ENCODE data around the gene C9orf50. TPM values are rescaled to one million over a fixed set of nuclear protein-coding genes. Genes with fewer than 3 reads are reported as not detected.
"Not testable (repeated sequence)": the region's sequence is repeated elsewhere in the genome, so short reads cannot be mapped to it uniquely, and the experiment has no call there.

C9orf50 gene
- total and polyA plus RNA-seq, 4 donors: 0.30 to 4.8 (median 0.62) TPM; not detected in 1

DNA sequence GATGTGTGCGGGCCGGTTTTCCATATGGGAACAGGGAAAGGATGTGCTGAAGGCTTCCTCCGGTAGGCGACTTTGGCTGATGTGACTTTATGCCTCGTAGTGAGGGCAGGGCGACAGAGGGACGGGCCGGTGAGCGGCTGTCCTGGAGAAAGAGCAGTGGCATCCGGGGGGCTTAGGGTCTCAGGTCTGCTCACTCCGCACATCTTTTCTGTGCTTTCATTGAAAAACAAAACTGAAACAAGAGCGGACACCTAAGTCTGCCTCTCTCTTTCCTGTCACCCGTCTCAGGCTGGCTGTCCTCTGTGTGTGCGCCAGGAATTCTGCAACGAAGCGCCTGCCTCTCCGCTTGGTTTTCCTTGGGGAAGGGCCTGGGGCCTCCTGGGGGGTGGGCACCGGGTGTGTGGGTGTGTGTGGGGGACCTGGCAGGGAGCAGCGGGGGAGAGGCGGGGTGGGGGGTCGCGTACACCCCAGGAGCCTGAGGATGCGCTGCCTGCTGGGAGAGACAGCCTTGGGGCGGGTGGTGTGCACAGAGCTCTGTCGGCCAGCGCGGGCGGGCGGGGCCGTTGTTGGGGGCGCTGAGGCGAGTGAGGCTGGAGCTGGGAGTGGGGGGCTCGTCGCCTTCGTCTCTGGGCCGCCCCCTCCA lies 44.0 kb upstream of the C9orf50 start:
- Histone ChIP-seq H3K27ac (ENCODE audit: low read depth in 1 of 2, low read length in 2 of 2) (peak overlapping the region in 1 of 2 donors; percentile 13), H3K4me1 (ENCODE audit: control insufficient read depth in 1 of 2, insufficient read depth in 2 of 2, low read length in 2 of 2) (no peaks in the 10 kb centered on the region), H3K36me3 (ENCODE audit: control insufficient read depth in 1 of 2, insufficient read depth in 2 of 2, low read length in 1 of 2) (no peaks in the 10 kb centered on the region), H3K4me3 (ENCODE audit: low read length in 2 of 2) (peak overlapping the region; percentile 59 to 85), H3K9me3 (ENCODE audit: control insufficient read depth, low read length) (no peaks in the 10 kb centered on the region), H3K27me3 (ENCODE audit: control insufficient read depth in 1 of 2, insufficient read depth in 2 of 2, low read length in 1 of 2) (no peaks in the 10 kb centered on the region)
- ATAC-seq (ENCODE audit: low FRiP score) (peak; percentile 71), DNase-seq (peak in 1 of 2 donors; percentile 84)
- intact Hi-C loops (cut with DNase I): loop anchor here (5.0 kb wide), 2 partner anchors 47 to 62 kb away; no protein-coding TSS in a partner anchor
- WGBS, 2 donors: 14 to 17% methylated on average over 33 to 36 of the region's 36 CpGs

- DNase-seq; H3K9me3 ChIP-seq (ENCODE audit: control insufficient read depth, low read length); H3K27ac ChIP-seq (ENCODE audit: low read depth in 1 of 2, low read length in 2 of 2); H3K4me3 ChIP-seq (ENCODE audit: low read length in 2 of 2); intact Hi-C loops (cut with DNase I); ATAC-seq (ENCODE audit: low FRiP score); H3K4me1 ChIP-seq (ENCODE audit: control insufficient read depth in 1 of 2, insufficient read depth in 2 of 2, low read length in 2 of 2); H3K36me3 ChIP-seq (ENCODE audit: control insufficient read depth in 1 of 2, insufficient read depth in 2 of 2, low read length in 1 of 2); H3K27me3 ChIP-seq (ENCODE audit: control insufficient read depth in 1 of 2, insufficient read depth in 2 of 2, low read length in 1 of 2): not testable (repeated sequence)
- WGBS, 2 donors: 67 to 81% methylated on average over 3 of the region's 3 CpGs
These were observed 41.3 kb upstream of the C9orf50 start for GRCh38 chr9:129662239-129662638.

DNA sequence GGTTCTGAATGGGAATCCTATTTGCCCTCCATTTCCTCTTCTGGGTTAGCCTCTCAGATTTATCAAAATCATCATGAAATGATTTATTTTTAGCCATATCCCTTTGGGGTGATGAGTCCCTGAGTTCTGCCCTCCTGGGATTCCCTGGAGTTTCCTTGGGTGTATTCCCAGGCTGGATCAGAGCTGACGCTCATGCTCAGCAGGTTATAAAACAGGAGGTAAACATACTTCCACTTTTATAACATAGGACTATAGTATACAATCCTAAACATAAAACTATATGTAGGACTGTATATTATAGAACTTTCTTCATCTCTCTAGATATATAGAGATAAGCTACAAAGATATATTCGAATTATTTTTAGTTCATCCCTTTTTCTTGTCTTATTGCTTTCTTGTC lies 40.1 kb upstream of the C9orf50 start:
- Histone ChIP-seq H3K9me3 (ENCODE audit: control insufficient read depth, low read length) (no peaks in the 10 kb centered on the region), H3K27me3 (ENCODE audit: control insufficient read depth in 1 of 2, insufficient read depth in 2 of 2, low read length in 1 of 2) (no peaks in the 10 kb centered on the region), H3K36me3 (ENCODE audit: control insufficient read depth in 1 of 2, insufficient read depth in 2 of 2, low read length in 1 of 2) (no peaks in the 10 kb centered on the region), H3K4me1 (ENCODE audit: control insufficient read depth in 1 of 2, insufficient read depth in 2 of 2, low read length in 2 of 2) (no peaks in the 10 kb centered on the region), H3K4me3 (ENCODE audit: low read length in 2 of 2) (no peak overlapping the region), H3K27ac (ENCODE audit: low read depth in 1 of 2, low read length in 2 of 2) (no peak overlapping the region)
- ATAC-seq (ENCODE audit: low FRiP score) (no peak), DNase-seq (no peak)
- WGBS, 2 donors: 61 to 66% methylated on average over 2 of the region's 2 CpGs
- intact Hi-C loops (cut with DNase I): no loop called here

DNA sequence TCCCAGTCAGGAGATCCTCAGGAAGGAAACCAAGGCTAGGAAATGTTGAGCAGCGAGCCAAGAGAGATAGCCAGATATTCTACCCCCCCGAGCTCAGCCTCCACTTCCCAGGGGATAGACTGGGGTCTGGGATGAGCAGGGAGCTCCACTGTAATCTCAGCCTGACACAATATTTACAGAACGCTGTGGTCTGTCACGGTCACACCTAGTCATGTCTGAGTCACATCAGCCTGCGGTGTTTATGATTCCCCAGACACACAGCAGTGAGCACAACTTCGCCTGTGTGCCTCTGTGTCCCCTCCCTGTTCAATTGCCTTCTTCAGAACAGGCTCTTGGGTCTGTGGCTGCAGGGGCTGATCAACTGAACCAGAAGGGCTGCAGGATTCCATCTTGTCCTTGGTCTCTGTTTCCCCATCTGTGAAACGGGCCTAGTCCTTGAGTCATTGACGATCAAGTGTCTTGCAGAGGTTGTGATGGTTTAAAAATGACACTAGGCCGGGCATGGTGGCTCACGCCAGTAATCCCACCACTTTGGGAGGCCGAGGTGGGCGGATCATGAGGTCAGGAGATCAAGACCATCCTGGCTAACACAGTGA lies 36.0 kb upstream of the C9orf50 start:
- Histone ChIP-seq H3K4me3 (ENCODE audit: low read length in 2 of 2) (no peak overlapping the region), H3K4me1 (ENCODE audit: control insufficient read depth in 1 of 2, insufficient read depth in 2 of 2, low read length in 2 of 2) (no peaks in the 10 kb centered on the region), H3K27me3 (ENCODE audit: control insufficient read depth in 1 of 2, insufficient read depth in 2 of 2, low read length in 1 of 2) (no peaks in the 10 kb centered on the region), H3K27ac (ENCODE audit: low read depth in 1 of 2, low read length in 2 of 2) (no peak overlapping the region), H3K9me3 (ENCODE audit: control insufficient read depth, low read length) (no peaks in the 10 kb centered on the region), H3K36me3 (ENCODE audit: control insufficient read depth in 1 of 2, insufficient read depth in 2 of 2, low read length in 1 of 2) (no peaks in the 10 kb centered on the region)
- WGBS, 2 donors: 89 to 90% methylated on average over 12 of the region's 12 CpGs
- intact Hi-C loops (cut with DNase I): no loop called here
- ATAC-seq (ENCODE audit: low FRiP score) (no peak), DNase-seq (no peak)

DNA sequence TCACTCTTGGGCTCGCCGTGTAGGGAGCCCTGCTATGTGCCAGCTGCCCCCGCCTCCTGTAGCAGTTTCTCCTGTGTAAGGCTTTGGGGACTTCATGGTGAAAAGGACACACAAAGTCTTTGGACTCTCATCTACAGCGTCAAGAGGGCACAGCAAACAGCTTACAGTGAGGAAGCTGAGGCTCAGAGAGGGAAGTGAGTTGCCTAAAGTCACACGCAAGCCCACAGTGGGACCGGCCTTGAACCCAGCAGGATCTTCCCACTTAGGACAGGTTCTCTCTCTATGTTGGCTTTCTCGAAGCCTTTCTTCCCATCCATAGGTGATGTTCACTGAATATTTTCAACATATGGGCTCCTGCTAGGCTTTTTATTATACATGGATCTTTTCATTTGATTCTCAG lies 34.8 kb upstream of the C9orf50 start:
- DNase-seq: no peak
- no peaks in the 10 kb centered on the region for H3K4me1 ChIP-seq (ENCODE audit: control insufficient read depth in 1 of 2, insufficient read depth in 2 of 2, low read length in 2 of 2)
- no peaks in the 10 kb centered on the region for H3K36me3 ChIP-seq (ENCODE audit: control insufficient read depth in 1 of 2, insufficient read depth in 2 of 2, low read length in 1 of 2)
- no peaks in the 10 kb centered on the region for H3K9me3 ChIP-seq (ENCODE audit: control insufficient read depth, low read length)
- ATAC-seq (ENCODE audit: low FRiP score): no peak
- H3K27me3 ChIP-seq (ENCODE audit: control insufficient read depth in 1 of 2, insufficient read depth in 2 of 2, low read length in 1 of 2): no peaks in the 10 kb centered on the region
- intact Hi-C loops (cut with DNase I): no loop called here
- no peak overlapping the region for H3K27ac ChIP-seq (ENCODE audit: low read depth in 1 of 2, low read length in 2 of 2)
- WGBS, 2 donors: 79 to 90% methylated on average over 7 of the region's 7 CpGs
- no peak overlapping the region for H3K4me3 ChIP-seq (ENCODE audit: low read length in 2 of 2)

- H3K9me3 ChIP-seq (ENCODE audit: control insufficient read depth, low read length): no peaks in the 10 kb centered on the region
- H3K4me1 ChIP-seq (ENCODE audit: control insufficient read depth in 1 of 2, insufficient read depth in 2 of 2, low read length in 2 of 2): no peaks in the 10 kb centered on the region
- ATAC-seq (ENCODE audit: low FRiP score) (no peak), DNase-seq (no peak)
- no peaks in the 10 kb centered on the region for H3K27me3 ChIP-seq (ENCODE audit: control insufficient read depth in 1 of 2, insufficient read depth in 2 of 2, low read length in 1 of 2)
- H3K36me3 ChIP-seq (ENCODE audit: control insufficient read depth in 1 of 2, insufficient read depth in 2 of 2, low read length in 1 of 2): no peaks in the 10 kb centered on the region
- intact Hi-C loops (cut with DNase I): no loop called here
- H3K27ac ChIP-seq (ENCODE audit: low read depth in 1 of 2, low read length in 2 of 2): no peak overlapping the region
- WGBS, 2 donors: 93 to 99% methylated on average over 7 of the region's 7 CpGs
- no peak overlapping the region for H3K4me3 ChIP-seq (ENCODE audit: low read length in 2 of 2)
These were observed 34.3 kb upstream of the C9orf50 start for GRCh38 chr9:129655154-129655553.

- Histone ChIP-seq H3K4me1 (ENCODE audit: control insufficient read depth in 1 of 2, insufficient read depth in 2 of 2, low read length in 2 of 2) (no peaks in the 10 kb centered on the region), H3K27me3 (ENCODE audit: control insufficient read depth in 1 of 2, insufficient read depth in 2 of 2, low read length in 1 of 2) (no peaks in the 10 kb centered on the region), H3K27ac (ENCODE audit: low read depth in 1 of 2, low read length in 2 of 2) (no peak overlapping the region), H3K9me3 (ENCODE audit: control insufficient read depth, low read length) (no peaks in the 10 kb centered on the region), H3K4me3 (ENCODE audit: low read length in 2 of 2) (no peak overlapping the region), H3K36me3 (ENCODE audit: control insufficient read depth in 1 of 2, insufficient read depth in 2 of 2, low read length in 1 of 2) (no peaks in the 10 kb centered on the region)
- DNase-seq: no peak
- ATAC-seq (ENCODE audit: low FRiP score): no peak
- intact Hi-C loops (cut with DNase I): no loop called here
- WGBS, 2 donors: 78 to 82% methylated on average over 20 of the region's 20 CpGs
These were observed 33.7 kb upstream of the C9orf50 start for GRCh38 chr9:129654554-129655040.

- Histone ChIP-seq H3K27ac (ENCODE audit: low read depth in 1 of 2, low read length in 2 of 2) (no peak overlapping the region), H3K36me3 (ENCODE audit: control insufficient read depth in 1 of 2, insufficient read depth in 2 of 2, low read length in 1 of 2) (no peaks in the 10 kb centered on the region), H3K27me3 (ENCODE audit: control insufficient read depth in 1 of 2, insufficient read depth in 2 of 2, low read length in 1 of 2) (no peaks in the 10 kb centered on the region), H3K4me1 (ENCODE audit: control insufficient read depth in 1 of 2, insufficient read depth in 2 of 2, low read length in 2 of 2) (no peaks in the 10 kb centered on the region), H3K9me3 (ENCODE audit: control insufficient read depth, low read length) (no peaks in the 10 kb centered on the region), H3K4me3 (ENCODE audit: low read length in 2 of 2) (no peak overlapping the region)
- intact Hi-C loops (cut with DNase I): no loop called here
- 77 to 79% methylated on average over 19 of the region's 19 CpGs for WGBS, 2 donors
- DNase-seq: no peak
- ATAC-seq (ENCODE audit: low FRiP score): no peak
These were observed 33.1 kb upstream of the C9orf50 start for GRCh38 chr9:129653823-129654553.
